GM12892 (cell line): ENCODE data around the gene NEUROD1.

Experiments
- POLR2A ChIP-seq: IDR thresholded peaks from 2 replicates; pipeline ENCODE4 v1.6.1; 2011; ENCODE audit warnings: low read depth, low read length, control low read depth
- POLR2AphosphoS5 ChIP-seq: IDR thresholded peaks from 2 replicates; pipeline ENCODE4 v1.6.1; 2011; ENCODE audit warnings: low read depth, low read length, control low read depth

DNA sequence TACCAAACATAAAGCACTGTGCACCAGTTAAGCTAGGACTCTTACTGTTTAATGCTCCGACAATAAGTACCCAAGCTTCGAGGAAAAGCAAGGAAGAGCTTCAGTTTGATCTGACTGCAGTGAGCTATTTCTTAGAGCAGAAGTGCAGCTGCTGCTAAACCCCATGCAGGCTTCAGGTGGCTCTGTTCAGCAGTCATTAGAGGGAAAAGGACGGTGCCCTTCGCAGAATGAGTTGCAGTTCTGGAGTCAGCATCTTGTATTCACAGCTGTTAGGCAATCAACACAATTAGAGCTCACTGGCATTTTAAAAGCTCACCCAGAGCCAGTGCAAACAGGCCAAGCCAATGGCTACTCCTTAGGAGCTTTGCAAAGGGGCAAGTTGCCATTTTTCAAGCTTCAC, 21.9 kb downstream of the NEUROD1 start:
- TF ChIP-seq POLR2AphosphoS5, result no peak
- TF ChIP-seq POLR2A, result no peak
